GM04503 (cell line): ENCODE results near the gene SNX15.
"Not testable (repeated sequence)": the region's sequence is repeated elsewhere in the genome, so short reads cannot be mapped to it uniquely, and the experiment has no call there.

Experiments used
- DNase-seq: peaks from one replicate; pipeline ENCODE4 v3.0.0-alpha.2; 2012; ENCODE audit warnings: low read depth

Gene SNX15

GRCh38 chr11:65016705-65017104 is 10.5 kb upstream of the SNX15 start:
- no peak for DNase-seq

GRCh38 chr11:65017937-65018336 is 9.3 kb upstream of the SNX15 start:
- no peak for DNase-seq

- no peak for DNase-seq
These were observed 7.4 kb upstream of the SNX15 start for GRCh38 chr11:65019824-65020223.

GRCh38 chr11:65021003-65021402 is 6.2 kb upstream of the SNX15 start:
- no peak for DNase-seq

- DNase-seq, result no peak
These were observed 5.7 kb upstream of the SNX15 start for GRCh38 chr11:65021509-65021908.

GRCh38 chr11:65023502-65023901 is 3.7 kb upstream of the SNX15 start:
- DNase-seq, result not testable (repeated sequence)

GRCh38 chr11:65026810-65027209 is 429 bp upstream of the SNX15 start:
- no peak for DNase-seq

- no peak for DNase-seq
These were observed 5.0 kb downstream of the SNX15 start for GRCh38 chr11:65032216-65032615.

- DNase-seq, result no peak
These were observed 7.2 kb downstream of the SNX15 start for GRCh38 chr11:65034423-65034822.

- DNase-seq, result no peak
These were observed 8.3 kb downstream of the SNX15 start for GRCh38 chr11:65035579-65035978.

GRCh38 chr11:65036931-65037330 is 9.7 kb downstream of the SNX15 start:
- no peak for DNase-seq

GRCh38 chr11:65040520-65040846 is 13.2 kb downstream of the SNX15 start:
- DNase-seq, result no peak

GRCh38 chr11:65040847-65041622 is 13.8 kb downstream of the SNX15 start, which contains the start of gene SAC3D1:
Gene SAC3D1, plus strand, starts transcription at chr11:65041210. Its CDS starts 83 bp downstream, at chr11:65041293.
- peak; percentile 75 for DNase-seq

- DNase-seq, result no peak
These were observed 15.7 kb downstream of the SNX15 start for GRCh38 chr11:65042891-65043290.

- peak; percentile 43 for DNase-seq
These were observed 16.8 kb downstream of the SNX15 start for GRCh38 chr11:65043881-65044501.

GRCh38 chr11:65045061-65045460 is 17.8 kb downstream of the SNX15 start:
- no peak for DNase-seq

GRCh38 chr11:65045728-65046127 is 18.5 kb downstream of the SNX15 start:
- no peak for DNase-seq

GRCh38 chr11:65047581-65048422 is 20.6 kb downstream of the SNX15 start:
- DNase-seq, result no peak

- DNase-seq, result no peak
These were observed 24.2 kb downstream of the SNX15 start for GRCh38 chr11:65051398-65051858.

- no peak for DNase-seq
These were observed 26.7 kb downstream of the SNX15 start for GRCh38 chr11:65053827-65054508.

- no peak for DNase-seq
These were observed 28.3 kb downstream of the SNX15 start for GRCh38 chr11:65055538-65055937.

- DNase-seq, result no peak
These were observed 29.8 kb downstream of the SNX15 start for GRCh38 chr11:65056999-65057398.
